ENCODE data around the gene SLC16A13.
A peak's percentile ranks its signal among the peaks of the same experiment; 100 is the strongest.

Gene SLC16A13

DNA sequence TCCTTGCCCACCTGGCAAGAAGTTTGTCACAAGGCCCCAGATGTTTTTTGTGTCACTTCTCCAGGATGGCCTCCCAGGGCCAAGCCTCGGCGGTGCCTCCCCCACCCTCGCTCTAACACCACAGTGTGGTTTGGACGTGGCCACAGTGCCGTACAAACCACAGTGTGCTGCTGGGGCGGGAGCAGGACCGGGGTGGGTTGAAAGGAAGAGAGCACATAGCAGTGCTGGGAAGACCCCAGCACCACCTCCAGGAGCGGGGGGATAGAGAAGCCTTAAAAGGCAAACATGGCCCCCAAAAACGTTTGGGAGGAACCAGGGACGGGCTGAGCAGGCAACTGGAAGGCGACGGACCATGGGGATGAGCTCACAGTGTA is 18.0 kb upstream of the SLC16A13 start:
- DNase-seq: no peak
- no peak for TF ChIP-seq POLR2A (IDR thresholded peaks at IDR 0.05; ENCODE audit: low read length)
- no peak for TF ChIP-seq GATA1 (IDR thresholded peaks at IDR 0.05; ENCODE audit: low read depth, low read length)

DNA sequence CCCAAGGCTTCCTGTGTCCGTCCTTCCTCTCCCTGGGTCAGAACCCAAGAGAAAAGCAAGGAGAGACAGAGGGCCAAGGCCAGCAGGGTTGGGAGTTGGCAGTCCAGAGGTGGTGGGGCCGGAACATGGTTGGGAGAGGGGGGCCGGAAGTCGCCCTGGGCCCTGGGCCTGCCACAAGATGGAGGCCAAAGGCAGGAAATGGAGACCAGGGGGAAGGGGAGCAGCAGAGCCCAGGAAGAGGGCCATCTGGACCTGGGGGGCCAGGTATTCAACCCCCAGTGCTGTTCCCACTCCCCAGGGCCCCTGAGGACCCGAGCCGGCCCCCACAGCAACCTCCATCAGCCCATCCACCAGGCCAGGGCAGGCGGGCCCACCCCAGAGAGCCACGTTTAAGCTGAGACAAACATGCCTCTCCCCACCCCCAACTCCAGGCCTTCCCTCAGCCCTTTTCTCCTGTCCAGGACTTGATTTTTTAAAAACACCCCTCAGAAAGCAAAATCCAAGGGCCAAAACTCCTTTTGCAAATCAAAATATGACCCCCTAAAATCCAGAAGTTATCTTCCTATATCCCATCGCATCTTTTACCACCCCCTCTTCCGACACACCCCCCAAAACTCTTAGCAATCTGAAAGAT is 17.4 kb upstream of the SLC16A13 start:
- no peak for DNase-seq
- TF ChIP-seq POLR2A (IDR thresholded peaks at IDR 0.05; ENCODE audit: low read length) (no peak), GATA1 (IDR thresholded peaks at IDR 0.05; ENCODE audit: low read depth, low read length) (no peak)

DNA sequence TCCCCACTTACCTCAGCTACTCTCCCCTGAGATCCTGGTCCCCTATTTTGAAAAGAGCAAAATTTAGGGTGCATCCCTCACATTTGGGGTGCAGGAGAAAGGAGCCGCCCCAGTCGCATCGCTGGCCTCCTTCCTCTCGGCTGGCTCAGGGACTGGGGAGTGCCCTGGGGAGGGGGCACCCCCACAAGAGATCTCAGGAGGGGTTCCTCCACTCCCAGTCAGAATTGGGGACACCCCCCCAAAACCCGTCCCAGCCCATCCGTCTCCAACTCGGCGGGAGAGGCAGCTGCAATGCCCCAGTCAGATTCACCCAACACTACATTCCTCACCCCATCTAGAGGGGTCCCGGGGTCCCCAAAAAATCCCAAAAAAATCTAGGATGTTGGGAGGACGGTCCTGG is 16.4 kb upstream of the SLC16A13 start:
- no peak for TF ChIP-seq GATA1 (IDR thresholded peaks at IDR 0.05; ENCODE audit: low read depth, low read length)
- no peak for TF ChIP-seq POLR2A (IDR thresholded peaks at IDR 0.05; ENCODE audit: low read length)

DNA sequence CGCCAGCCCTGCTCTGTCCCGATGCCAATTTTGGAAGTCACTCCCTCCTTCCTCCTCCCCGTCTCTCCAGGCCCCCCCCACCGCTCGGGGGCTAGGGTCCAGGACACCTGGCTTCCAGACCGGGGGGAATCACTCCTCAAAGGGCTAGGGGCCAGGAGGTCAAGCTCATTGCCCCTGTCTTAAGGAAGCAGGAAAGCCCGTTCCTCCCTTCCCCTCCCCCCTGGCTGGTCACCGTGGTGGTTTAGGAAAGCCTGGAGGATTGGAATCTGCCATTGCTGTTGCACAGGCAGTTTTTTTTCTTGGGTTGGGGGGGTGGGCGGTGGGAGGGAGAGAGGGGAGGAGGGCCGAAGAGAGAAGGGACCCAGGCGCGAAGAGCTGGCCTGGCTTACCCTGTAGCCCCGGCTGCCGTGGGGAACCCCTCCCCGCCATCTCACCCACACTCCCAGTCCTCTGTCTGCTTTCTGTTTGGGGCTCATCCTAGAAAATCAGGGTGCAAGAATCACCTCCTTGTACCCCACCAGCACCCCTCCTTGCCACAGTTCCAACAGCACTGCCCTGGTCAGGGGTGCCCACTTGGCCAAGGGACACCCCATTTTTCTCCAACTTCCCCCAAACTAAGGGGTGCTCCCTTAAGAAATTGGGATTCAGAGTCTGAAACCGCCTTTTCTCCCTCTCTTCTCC is 15.8 kb upstream of the SLC16A13 start:
- TF ChIP-seq GATA1 (IDR thresholded peaks at IDR 0.05; ENCODE audit: low read depth, low read length): no peak
- no peak for DNase-seq

More for the DNA sequence above, 16.4 kb upstream of the SLC16A13 start:
- no peak for DNase-seq

DNA sequence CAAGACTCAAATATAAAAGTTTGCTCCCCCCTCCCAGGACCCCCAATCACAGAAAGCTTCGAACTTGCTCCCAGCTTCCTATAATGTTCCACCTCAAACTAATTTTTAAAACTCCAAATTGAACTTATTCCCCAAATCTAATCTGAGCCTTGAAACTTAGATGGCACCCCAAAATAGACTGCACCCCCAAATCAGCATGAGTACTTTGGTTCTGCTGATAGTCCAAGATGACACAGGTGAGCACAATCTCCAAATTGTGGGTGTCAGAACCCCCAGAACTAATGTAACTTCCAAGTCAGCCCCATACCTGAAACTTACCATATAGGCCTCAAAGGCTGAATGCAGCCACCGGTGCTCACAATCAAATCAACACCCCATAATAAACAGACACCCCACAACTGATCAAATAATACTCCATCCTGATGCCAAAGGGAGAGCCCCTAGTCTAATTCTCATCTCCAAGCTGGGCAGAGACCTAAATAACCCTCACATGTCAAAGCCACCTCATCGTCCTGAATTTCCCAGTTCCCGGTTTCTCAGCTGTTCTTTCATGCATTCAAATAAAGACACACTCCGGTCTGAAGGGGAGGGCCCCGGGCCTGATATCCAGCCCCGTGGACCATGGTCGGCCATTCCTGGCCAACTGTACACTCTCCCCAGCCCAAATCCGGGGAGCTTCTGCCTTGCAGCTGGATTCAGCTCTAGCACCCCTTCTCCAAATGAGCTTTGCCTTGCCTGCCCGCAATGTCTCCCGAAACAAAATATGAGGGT is 14.7 kb upstream of the SLC16A13 start:
- no peak for TF ChIP-seq POLR2A (IDR thresholded peaks at IDR 0.05; ENCODE audit: low read length)
- TF ChIP-seq GATA1 (IDR thresholded peaks at IDR 0.05; ENCODE audit: low read depth, low read length): no peak
- no peak for DNase-seq

DNA sequence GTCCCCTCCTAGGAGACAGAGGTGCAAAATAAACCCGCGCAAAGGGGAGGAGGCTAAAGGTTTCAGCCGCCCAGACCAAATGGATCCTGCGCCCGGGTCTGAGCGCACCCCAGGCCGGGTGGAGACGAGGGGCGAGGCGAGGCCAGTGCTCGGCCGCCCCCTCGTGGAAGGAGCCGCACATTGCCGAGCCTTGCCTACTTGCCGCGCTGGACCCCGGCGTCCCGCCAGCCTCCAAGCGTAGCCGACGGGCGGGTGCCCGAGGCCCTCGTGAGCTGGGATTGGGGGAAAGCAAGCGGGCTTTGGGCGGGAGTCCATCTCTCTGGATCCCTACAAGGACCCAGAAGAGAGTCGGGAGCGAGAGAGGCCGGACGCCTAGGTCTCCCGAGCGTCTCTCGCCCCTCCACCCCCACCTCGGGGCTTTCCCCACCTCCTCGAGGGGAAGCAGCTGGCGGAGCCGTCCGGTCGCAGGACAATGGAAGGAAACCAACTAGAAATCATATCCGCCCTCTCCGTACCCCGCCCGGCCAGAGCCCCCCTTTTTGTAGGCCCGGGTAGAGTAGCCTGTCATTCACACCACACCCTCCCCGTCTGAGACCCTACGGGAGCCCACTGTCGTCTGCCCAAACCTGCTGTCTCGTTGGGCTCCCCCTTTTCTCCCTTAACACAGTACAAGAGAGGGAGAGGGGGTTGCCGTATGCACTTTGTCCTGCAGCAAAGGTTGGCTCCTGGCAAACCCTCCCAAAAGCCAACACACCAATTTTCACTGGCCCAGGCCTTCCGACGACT is 13.6 kb upstream of the SLC16A13 start:
- TF ChIP-seq POLR2A (IDR thresholded peaks at IDR 0.05; ENCODE audit: low read length) (no peak), GATA1 (IDR thresholded peaks at IDR 0.05; ENCODE audit: low read depth, low read length) (no peak)

DNA sequence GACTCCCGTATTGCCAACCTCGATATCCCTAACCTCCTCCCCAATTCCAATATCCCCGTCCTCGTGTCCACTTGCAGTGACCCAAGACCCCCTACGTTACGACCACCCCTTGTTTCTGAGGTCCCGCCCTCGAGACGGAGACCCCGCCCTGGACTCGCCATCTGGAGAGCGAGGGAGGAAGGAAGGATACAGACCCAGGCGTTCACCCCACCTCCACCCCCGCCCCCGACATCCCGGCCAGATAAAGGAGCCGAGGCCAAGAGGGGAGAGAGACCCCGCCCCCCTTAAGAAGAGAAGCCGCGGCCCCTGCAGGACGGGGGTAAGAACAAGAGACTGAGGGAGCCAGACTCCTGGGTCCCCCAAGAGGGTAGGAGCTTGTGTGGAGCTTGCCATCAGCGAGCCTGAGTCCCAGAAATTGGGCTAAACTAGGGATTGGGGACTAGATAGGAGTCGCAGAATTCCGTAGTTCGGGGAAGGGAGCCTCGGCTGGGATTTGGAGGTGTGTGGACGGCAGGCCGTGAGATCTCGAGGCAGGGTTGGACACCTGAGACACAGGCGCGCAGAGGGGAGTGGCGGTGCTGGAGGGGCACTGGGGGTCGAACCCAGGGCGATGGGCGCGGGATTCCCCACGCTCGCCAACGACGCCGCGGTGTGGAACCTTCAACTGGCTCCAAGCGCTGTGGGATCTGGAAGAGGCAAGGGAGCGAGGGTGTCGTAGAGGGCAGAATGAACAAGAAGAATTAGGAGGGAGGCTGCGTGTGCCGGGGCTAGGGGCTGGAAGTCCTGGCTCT is 12.8 kb upstream of the SLC16A13 start, which contains the start of gene BCL6B:
Gene BCL6B, plus strand, starts transcription at position 270 of the 791 bp plus-strand sequence. CDS start 622 bp downstream, outside the sequence.
- peak in 1 of 2 experiments; percentile 54 for DNase-seq
- no peak for TF ChIP-seq GATA1 (IDR thresholded peaks at IDR 0.05; ENCODE audit: low read depth, low read length)

More for the DNA sequence above, 13.6 kb upstream of the SLC16A13 start:
- DNase-seq: peak; percentile 80 to 88

DNA sequence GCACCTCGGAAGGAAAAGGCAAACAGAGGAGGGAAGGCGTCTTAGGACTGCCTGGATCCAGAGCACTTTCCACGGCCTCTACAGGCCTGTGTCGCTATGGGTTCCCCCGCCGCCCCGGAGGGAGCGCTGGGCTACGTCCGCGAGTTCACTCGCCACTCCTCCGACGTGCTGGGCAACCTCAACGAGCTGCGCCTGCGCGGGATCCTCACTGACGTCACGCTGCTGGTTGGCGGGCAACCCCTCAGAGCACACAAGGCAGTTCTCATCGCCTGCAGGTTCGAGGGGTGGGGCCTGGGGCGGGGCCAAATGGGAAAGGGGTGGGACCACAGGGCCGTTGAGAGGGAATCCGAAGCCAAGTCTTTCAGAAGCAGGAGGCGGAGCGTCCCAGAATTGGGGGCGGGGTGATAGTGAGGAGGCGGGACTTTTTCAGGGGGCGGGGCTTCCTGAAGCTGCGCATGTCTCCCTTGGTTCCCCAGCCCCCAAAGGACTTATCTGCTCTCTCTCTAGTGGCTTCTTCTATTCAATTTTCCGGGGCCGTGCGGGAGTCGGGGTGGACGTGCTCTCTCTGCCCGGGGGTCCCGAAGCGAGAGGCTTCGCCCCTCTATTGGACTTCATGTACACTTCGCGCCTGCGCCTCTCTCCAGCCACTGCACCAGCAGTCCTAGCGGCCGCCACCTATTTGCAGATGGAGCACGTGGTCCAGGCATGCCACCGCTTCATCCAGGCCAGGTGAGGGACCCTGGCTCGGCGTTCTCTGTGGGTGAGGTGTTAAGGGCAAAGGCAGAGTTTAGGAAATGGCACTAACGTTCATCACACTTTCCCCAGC is 12.0 kb upstream of the SLC16A13 start:
- TF ChIP-seq POLR2A (IDR thresholded peaks at IDR 0.05; ENCODE audit: low read length) (no peak), GATA1 (IDR thresholded peaks at IDR 0.05; ENCODE audit: low read depth, low read length) (no peak)
- peak; percentile 96 to 97 for DNase-seq

DNA sequence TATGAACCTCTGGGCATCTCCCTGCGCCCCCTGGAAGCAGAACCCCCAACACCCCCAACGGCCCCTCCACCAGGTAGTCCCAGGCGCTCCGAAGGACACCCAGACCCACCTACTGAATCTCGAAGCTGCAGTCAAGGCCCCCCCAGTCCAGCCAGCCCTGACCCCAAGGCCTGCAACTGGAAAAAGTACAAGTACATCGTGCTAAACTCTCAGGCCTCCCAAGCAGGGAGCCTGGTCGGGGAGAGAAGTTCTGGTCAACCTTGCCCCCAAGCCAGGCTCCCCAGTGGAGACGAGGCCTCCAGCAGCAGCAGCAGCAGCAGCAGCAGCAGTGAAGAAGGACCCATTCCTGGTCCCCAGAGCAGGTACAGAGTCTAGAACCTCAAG is 11.4 kb upstream of the SLC16A13 start:
- TF ChIP-seq POLR2A (IDR thresholded peaks at IDR 0.05; ENCODE audit: low read length) (no peak), GATA1 (IDR thresholded peaks at IDR 0.05; ENCODE audit: low read depth, low read length) (no peak)
- DNase-seq: peak in 1 of 2 experiments; percentile 42

DNA sequence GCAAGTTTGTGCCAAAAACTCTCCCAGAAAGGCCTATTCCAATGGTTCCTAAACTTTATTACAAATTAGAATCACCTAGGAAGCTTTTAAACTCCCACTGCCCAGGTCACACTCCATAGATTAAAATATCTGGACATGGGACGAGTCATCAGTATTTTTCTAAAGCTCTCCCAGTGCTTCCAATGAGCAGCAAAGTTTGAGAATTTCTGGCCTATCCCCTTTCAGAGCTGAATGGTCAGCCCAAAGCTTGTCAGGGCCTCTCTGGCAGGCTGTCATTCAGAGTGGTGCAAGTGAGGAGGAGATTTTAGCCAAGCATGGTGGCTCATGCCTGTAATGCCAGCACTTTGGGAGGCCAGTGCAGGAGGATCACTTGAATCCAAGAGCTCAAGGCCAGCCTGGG is 10.6 kb upstream of the SLC16A13 start:
- no peak for DNase-seq
- TF ChIP-seq GATA1 (IDR thresholded peaks at IDR 0.05; ENCODE audit: low read depth, low read length) (no peak), POLR2A (IDR thresholded peaks at IDR 0.05; ENCODE audit: low read length) (no peak)

DNA sequence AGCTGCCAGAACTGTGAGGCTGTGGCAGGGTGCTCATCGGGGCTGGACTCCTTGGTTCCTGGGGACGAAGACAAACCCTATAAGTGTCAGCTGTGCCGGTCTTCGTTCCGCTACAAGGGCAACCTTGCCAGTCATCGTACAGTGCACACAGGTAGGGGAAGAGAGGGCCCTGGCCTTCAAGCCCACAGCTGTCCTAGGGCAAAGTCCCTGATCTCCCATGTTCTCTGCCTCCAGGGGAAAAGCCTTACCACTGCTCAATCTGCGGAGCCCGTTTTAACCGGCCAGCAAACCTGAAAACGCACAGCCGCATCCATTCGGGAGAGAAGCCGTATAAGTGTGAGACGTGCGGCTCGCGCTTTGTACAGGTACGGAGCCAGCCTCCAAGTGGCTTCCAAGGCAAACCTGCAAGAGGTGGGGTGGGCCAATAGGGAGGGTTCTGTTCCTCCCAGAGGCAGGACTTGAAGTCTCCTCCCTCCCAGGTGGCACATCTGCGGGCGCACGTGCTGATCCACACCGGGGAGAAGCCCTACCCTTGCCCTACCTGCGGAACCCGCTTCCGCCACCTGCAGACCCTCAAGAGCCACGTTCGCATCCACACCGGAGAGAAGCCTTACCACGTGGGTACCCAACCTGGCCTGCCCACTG is 9.2 kb upstream of the SLC16A13 start:
- no peak for DNase-seq
- TF ChIP-seq POLR2A (IDR thresholded peaks at IDR 0.05; ENCODE audit: low read length) (no peak), GATA1 (IDR thresholded peaks at IDR 0.05; ENCODE audit: low read depth, low read length) (no peak)

DNA sequence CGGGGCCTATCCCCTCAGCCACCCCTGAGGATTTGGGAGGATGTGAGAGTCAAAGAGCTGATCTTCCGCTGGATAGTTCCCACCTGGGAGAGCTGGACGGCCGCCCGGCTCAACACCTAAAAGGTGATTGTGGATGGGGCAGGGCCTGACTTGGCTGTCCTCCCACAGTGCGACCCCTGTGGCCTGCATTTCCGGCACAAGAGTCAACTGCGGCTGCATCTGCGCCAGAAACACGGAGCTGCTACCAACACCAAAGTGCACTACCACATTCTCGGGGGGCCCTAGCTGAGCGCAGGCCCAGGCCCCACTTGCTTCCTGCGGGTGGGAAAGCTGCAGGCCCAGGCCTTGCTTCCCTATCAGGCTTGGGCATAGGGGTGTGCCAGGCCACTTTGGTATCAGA is 8.5 kb upstream of the SLC16A13 start:
- no peak for DNase-seq
- no peak for TF ChIP-seq POLR2A (IDR thresholded peaks at IDR 0.05; ENCODE audit: low read length)
- TF ChIP-seq GATA1 (IDR thresholded peaks at IDR 0.05; ENCODE audit: low read depth, low read length): no peak
